GM12891 (cell line): ENCODE data around the gene ELOVL5.

ENCODE experiments used
- POLR2A ChIP-seq: IDR thresholded peaks from 2 replicates; pipeline ENCODE4 v1.6.1; 2011; ENCODE audit warnings: low read depth, low read length, control low read depth
- POLR2AphosphoS5 ChIP-seq: IDR thresholded peaks from 2 replicates; pipeline ENCODE4 v1.6.1; 2011; ENCODE audit warnings: low read depth, low read length, control low read depth
- SPI1 ChIP-seq: IDR thresholded peaks from 2 replicates; pipeline ENCODE4 v1.6.1; 2011; ENCODE audit warnings: low read depth, low read length, control low read depth
- TAF1 ChIP-seq: IDR thresholded peaks from 2 replicates; pipeline ENCODE4 v1.6.1; 2011; ENCODE audit warnings: low read depth, low read length, control low read depth

- TF ChIP-seq TAF1 (no peak), POLR2A (no peak), POLR2AphosphoS5 (no peak), SPI1 (no peak)
Observed at GRCh38 chr6:53363341-53364079, 14.8 kb upstream of the ELOVL5 start.
